ENCODE results near the gene MSI2. TPM values are rescaled to one million over a fixed set of nuclear protein-coding genes. Genes with fewer than 3 reads are reported as not detected.

MSI2 gene
- total and polyA plus RNA-seq, 12 donors = 32.6 to 411 (median 148) TPM

DNA sequence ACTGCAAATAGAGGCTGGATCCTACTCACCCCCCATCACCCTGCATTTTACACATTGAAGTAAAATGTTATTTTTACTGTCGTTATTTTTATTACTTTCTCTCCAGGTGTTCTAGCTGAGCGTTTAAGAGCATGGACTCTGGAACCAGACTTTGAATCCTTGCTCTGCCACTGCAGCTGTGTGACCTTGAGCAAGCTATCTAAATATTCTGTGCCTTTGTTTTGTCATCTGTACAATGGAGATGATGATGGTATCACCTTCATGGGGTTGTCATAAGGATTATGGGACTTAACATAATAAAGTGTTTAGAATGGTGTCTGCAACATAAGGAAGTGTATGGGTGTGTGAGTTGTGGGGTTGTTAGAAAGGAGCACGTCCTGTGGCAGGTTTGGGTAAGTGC lies 17.8 kb downstream of the MSI2 start:
- H3K36me3 ChIP-seq (replicated peaks in 1 of 2) = peaks cover 0 to 19% of the 10 kb centered on the region in 2 donors

GRCh38 chr17:57275071-57275764 lies 18.9 kb downstream of the MSI2 start:
- intact Hi-C loops (cut with DNase I) = no loop called here
- TF ChIP-seq POLR2A (IDR thresholded peaks at IDR 0.05) = no peak
- TF ChIP-seq, protein P1, sequence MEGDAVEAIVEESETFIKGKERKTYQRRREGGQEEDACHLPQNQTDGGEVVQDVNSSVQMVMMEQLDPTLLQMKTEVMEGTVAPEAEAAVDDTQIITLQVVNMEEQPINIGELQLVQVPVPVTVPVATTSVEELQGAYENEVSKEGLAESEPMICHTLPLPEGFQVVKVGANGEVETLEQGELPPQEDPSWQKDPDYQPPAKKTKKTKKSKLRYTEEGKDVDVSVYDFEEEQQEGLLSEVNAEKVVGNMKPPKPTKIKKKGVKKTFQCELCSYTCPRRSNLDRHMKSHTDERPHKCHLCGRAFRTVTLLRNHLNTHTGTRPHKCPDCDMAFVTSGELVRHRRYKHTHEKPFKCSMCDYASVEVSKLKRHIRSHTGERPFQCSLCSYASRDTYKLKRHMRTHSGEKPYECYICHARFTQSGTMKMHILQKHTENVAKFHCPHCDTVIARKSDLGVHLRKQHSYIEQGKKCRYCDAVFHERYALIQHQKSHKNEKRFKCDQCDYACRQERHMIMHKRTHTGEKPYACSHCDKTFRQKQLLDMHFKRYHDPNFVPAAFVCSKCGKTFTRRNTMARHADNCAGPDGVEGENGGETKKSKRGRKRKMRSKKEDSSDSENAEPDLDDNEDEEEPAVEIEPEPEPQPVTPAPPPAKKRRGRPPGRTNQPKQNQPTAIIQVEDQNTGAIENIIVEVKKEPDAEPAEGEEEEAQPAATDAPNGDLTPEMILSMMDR (IDR thresholded peaks at IDR 0.05) = no peak
- Histone ChIP-seq H3K27me3 (no peaks in the 10 kb centered on the region), H3K4me3 (no peak overlapping the region), H3K36me3 (replicated peaks in 1 of 2) (peaks cover 0 to 12% of the 10 kb centered on the region in 2 donors), H3K9me3 (replicated peaks in 1 of 3) (no peaks in the 10 kb centered on the region), H3K27ac (peak overlapping the region in 2 of 5 donors; percentile 29 to 64), H3K4me1 (replicated peaks in 1 of 2) (peaks cover 9 to 45% of the 10 kb centered on the region in 2 donors)
- peak in 2 of 7 donors; percentile 7 to 8 for DNase-seq
- WGBS, 4 donors = 92 to 98% (median 95%) methylated on average over 6 of the region's 6 CpGs

More for the DNA sequence above, 17.8 kb downstream of the MSI2 start:
- H3K27ac ChIP-seq = peak overlapping the region in 1 of 5 donors; percentile 28
- DNase-seq = no peak
- WGBS, 4 donors = 82 to 90% (median 83%) methylated on average over 3 of the region's 3 CpGs
- H3K9me3 ChIP-seq (replicated peaks in 1 of 3) = no peaks in the 10 kb centered on the region
- H3K4me1 ChIP-seq (replicated peaks in 1 of 2) = peaks cover 6 to 47% of the 10 kb centered on the region in 2 donors
- no peak overlapping the region for H3K4me3 ChIP-seq
- no peaks in the 10 kb centered on the region for H3K27me3 ChIP-seq
- intact Hi-C loops (cut with DNase I) = no loop called here
- TF ChIP-seq, protein P1 (IDR thresholded peaks at IDR 0.05) = no peak
- TF ChIP-seq POLR2A (IDR thresholded peaks at IDR 0.05) = no peak

- Histone ChIP-seq H3K27me3 (no peaks in the 10 kb centered on the region), H3K36me3 (replicated peaks in 1 of 2) (peaks cover 0 to 11% of the 10 kb centered on the region in 2 donors), H3K4me3 (no peak overlapping the region), H3K27ac (peak overlapping the region in 4 of 5 donors; percentile 3 to 64 (median 44)), H3K9me3 (replicated peaks in 1 of 3) (no peaks in the 10 kb centered on the region), H3K4me1 (replicated peaks in 1 of 2) (peaks cover 10 to 40% of the 10 kb centered on the region in 2 donors)
- no peak for TF ChIP-seq POLR2A (IDR thresholded peaks at IDR 0.05)
- TF ChIP-seq, protein P1 (IDR thresholded peaks at IDR 0.05) = no peak
- WGBS, 4 donors = 42 to 53% (median 44%) methylated on average over 9 of the region's 9 CpGs
- intact Hi-C loops (cut with DNase I) = no loop called here
- peak in 2 of 7 donors; percentile 62 to 72 for DNase-seq
Observed at GRCh38 chr17:57276621-57277020, 20.3 kb downstream of the MSI2 start.

DNA sequence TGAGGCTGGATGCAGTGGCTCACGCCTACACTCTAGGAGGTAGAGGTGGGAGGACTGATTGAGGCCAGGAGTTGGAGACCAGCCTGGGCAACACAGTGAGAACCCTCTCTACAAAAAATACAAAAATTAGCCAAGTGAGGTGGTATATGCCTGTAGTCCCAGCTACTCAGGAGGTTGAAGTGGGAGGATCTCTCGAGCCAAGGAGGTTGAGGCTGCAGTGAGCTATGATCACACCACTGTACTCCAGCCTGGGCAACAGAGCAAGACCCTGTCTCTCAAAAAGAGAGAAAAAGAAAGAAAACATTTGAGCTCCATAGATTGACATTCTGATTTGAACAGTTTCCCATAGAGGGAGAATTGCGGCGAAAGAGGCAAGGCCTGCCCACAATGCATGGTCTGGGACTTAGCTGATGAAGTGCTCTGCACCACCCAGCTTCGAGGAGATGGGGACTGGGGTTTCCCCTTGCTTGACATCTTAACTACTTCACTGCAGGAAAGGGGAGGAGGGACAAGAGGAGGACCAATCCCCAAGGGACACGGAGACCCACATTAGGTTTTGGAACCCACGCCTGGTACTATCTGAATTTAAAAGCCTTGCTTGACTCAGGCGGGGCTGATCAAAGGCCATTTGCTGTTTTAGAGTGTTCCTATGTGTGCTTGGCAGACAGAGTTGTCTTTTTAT lies 21.7 kb downstream of the MSI2 start:
- intact Hi-C loops (cut with DNase I) = no loop called here
- H3K4me1 ChIP-seq (replicated peaks in 1 of 2) = peaks cover 20 to 48% of the 10 kb centered on the region in 2 donors
- no peaks in the 10 kb centered on the region for H3K27me3 ChIP-seq
- no peak overlapping the region for H3K4me3 ChIP-seq
- DNase-seq = no peak
- H3K36me3 ChIP-seq (replicated peaks in 1 of 2) = peaks cover 0 to 11% of the 10 kb centered on the region in 2 donors
- no peaks in the 10 kb centered on the region for H3K9me3 ChIP-seq (replicated peaks in 1 of 3)
- 83 to 88% (median 85%) methylated on average over 8 of the region's 8 CpGs for WGBS, 4 donors
- TF ChIP-seq, protein P1 (IDR thresholded peaks at IDR 0.05) = no peak
- TF ChIP-seq POLR2A (IDR thresholded peaks at IDR 0.05) = no peak
- H3K27ac ChIP-seq = peak overlapping the region in 2 of 5 donors; percentile 38 to 64

Data from adrenal gland (tissue), 12 donors.